GM06990 (cell line): Measurements from ENCODE around the gene OR5J2.
"Not testable (repeated sequence)": the region's sequence is repeated elsewhere in the genome, so short reads cannot be mapped to it uniquely, and the experiment has no call there.

ENCODE experiments used
- DNase-seq: peaks from one replicate; pipeline ENCODE4 v3.0.0-alpha.2; 2011; ENCODE audit not compliant: insufficient read length; ENCODE audit errors: extremely low read depth
- H3K27me3 ChIP-seq: replicated peaks from 2 replicates; pipeline ENCODE4 v1.6.0; 2011; ENCODE audit warnings: low read length; ENCODE audit not compliant: control insufficient read depth, insufficient read depth
- H3K36me3 ChIP-seq: 2 replicates; pipeline ENCODE4 v1.5.1; 2011; ENCODE audit warnings: low read length; ENCODE audit not compliant: control insufficient read depth, insufficient read depth
- H3K4me3 ChIP-seq: replicated peaks from 2 replicates; pipeline ENCODE4 v1.5.1; 2011; ENCODE audit warnings: low read depth, mild to moderate bottlenecking, control low read depth, low read length
- TF ChIP-seq, protein P1 (sequence below): IDR thresholded peaks from 2 replicates; pipeline ENCODE4 v1.5.1; 2011; ENCODE audit warnings: low read length, control low read depth, mild to moderate bottlenecking, inconsistent platforms; ENCODE audit not compliant: insufficient read depth, poor library complexity, severe bottlenecking

Gene OR5J2

GRCh38 chr11:56207790-56208189 lies 31.4 kb downstream of the OR5J2 start:
- DNase-seq, result no peak
- H3K36me3 ChIP-seq, result no peaks in the 10 kb centered on the region
- TF ChIP-seq, protein P1, sequence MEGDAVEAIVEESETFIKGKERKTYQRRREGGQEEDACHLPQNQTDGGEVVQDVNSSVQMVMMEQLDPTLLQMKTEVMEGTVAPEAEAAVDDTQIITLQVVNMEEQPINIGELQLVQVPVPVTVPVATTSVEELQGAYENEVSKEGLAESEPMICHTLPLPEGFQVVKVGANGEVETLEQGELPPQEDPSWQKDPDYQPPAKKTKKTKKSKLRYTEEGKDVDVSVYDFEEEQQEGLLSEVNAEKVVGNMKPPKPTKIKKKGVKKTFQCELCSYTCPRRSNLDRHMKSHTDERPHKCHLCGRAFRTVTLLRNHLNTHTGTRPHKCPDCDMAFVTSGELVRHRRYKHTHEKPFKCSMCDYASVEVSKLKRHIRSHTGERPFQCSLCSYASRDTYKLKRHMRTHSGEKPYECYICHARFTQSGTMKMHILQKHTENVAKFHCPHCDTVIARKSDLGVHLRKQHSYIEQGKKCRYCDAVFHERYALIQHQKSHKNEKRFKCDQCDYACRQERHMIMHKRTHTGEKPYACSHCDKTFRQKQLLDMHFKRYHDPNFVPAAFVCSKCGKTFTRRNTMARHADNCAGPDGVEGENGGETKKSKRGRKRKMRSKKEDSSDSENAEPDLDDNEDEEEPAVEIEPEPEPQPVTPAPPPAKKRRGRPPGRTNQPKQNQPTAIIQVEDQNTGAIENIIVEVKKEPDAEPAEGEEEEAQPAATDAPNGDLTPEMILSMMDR, result no peak
- H3K27me3 ChIP-seq, result no peaks in the 10 kb centered on the region
- H3K4me3 ChIP-seq, result no peak overlapping the region

DNA sequence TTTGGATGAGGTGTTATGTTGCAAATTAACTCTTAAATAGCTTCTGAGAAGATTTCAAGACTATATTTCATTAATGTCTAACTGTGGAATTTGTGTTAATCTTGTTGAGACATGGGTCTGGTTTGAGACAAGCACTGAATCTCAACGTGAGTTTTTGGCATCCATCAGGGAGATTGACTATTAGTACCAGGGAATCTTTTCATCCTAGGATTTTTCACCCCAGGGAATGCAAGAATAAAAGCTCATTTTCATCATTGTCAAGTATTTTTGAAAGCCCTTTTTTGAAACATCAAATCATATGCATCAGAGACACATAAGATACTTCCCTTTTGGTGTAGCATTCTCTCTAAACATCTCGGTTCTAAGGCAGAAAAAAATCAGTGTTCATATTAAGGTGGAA lies 38.1 kb downstream of the OR5J2 start:
- Histone ChIP-seq H3K4me3 (no peak overlapping the region), H3K27me3 (no peaks in the 10 kb centered on the region), H3K36me3 (no peaks in the 10 kb centered on the region)
- no peak for DNase-seq
- TF ChIP-seq, protein P1, result no peak

DNA sequence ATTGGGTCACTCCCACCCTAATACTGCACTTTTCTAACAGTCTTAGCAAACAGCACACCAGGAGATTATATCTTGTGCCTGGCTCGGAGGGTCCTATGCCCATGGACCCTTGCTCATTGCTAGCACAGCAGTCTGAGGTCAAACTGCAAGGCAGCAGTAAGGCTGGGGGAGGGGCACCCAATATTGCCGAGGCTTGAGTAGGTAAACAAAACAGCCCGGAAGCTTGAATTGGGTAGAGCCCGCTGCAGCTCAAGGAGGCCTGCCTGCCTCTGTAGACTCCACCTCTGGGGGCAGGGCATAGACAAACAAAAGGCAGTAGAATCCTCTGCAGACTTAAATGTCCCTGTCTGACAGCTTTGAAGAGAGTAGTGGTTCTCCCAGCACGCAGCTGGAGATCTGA lies 43.3 kb downstream of the OR5J2 start:
- not testable (repeated sequence) for DNase-seq, H3K27me3 ChIP-seq, H3K4me3 ChIP-seq, H3K36me3 ChIP-seq
